KMS-11 (cell line): ENCODE measurements around the gene AGAP6.
A peak's percentile ranks its signal among the peaks of the same experiment; 100 is the strongest.
"Not testable (repeated sequence)": the region's sequence is repeated elsewhere in the genome, so short reads cannot be mapped to it uniquely, and the experiment has no call there.

Experiments used
- H2AFZ ChIP-seq: fragments of 200-600 bp; sonication (generic); 2 replicates; pipeline ENCODE4 v1.6.1; 2016; ENCODE audit warnings: antibody characterized with exemption, mixed run types, low read depth
- H3K27ac ChIP-seq: fragments of 200-600 bp; sonication (generic); 2 replicates; pipeline ENCODE4 v1.6.1; 2016; ENCODE audit warnings: mild to moderate bottlenecking, mixed run types
- H3K27me3 ChIP-seq: fragments of 200-600 bp; sonication (generic); 2 replicates; pipeline ENCODE4 v1.6.1; 2017; ENCODE audit warnings: mild to moderate bottlenecking, low read depth, mixed run types, moderate library complexity; ENCODE audit not compliant: insufficient read depth
- H3K36me3 ChIP-seq: fragments of 200-600 bp; sonication (generic); 2 replicates; pipeline ENCODE4 v1.6.1; 2017; ENCODE audit warnings: mild to moderate bottlenecking, mixed run types; ENCODE audit not compliant: insufficient read depth
- H3K4me1 ChIP-seq: fragments of 200-600 bp; sonication (generic); 2 replicates; pipeline ENCODE4 v1.6.1; 2016; ENCODE audit warnings: mild to moderate bottlenecking, low read depth, mixed run types; ENCODE audit not compliant: poor library complexity, severe bottlenecking
- H3K4me2 ChIP-seq: fragments of 200-600 bp; sonication (generic); 2 replicates; pipeline ENCODE4 v1.7.0; 2016; ENCODE audit warnings: mild to moderate bottlenecking, mixed run types
- H3K4me3 ChIP-seq: fragments of 200-600 bp; sonication (generic); IDR thresholded peaks from 2 replicates; pipeline ENCODE4 v1.6.1; 2017; ENCODE audit warnings: low read depth, low read length, mixed read lengths; ENCODE audit not compliant: insufficient read depth
- H3K79me2 ChIP-seq: fragments of 200-600 bp; sonication (generic); 2 replicates; pipeline ENCODE4 v1.6.1; 2016; ENCODE audit warnings: low read depth, mixed run types; ENCODE audit not compliant: insufficient read depth
- H3K9ac ChIP-seq: fragments of 200-600 bp; sonication (generic); 2 replicates; pipeline ENCODE4 v1.6.1; 2016; ENCODE audit warnings: mild to moderate bottlenecking, mixed run types
- H4K20me1 ChIP-seq: fragments of 200-600 bp; sonication (generic); 2 replicates; pipeline ENCODE4 v1.6.1; 2016; ENCODE audit warnings: mild to moderate bottlenecking, mixed run types; ENCODE audit not compliant: insufficient read depth

AGAP6 gene

DNA sequence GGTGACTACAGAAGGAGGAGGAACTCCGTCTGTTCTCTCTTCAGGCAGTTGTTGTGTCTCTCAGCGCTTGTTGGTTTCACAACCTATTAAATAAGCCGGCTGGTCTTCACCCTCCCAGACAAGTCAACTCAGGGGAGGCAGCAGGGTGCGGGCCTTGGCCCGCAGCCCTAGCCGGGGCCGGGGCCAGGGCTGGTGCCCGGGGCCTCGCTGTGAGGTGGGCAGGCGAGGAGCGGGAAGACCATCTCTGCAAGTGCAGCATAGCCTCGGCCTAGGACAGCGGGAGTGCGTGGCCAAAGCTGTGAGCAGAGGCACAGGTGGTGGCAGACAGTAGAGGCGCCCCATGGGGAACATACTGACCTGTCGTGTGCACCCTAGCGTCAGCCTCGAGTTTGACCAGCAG is at the start of gene AGAP6:
AGAP6 (plus strand) TSS at position 31 of the 400 bp plus-strand sequence; CDS start at position 341, 310 bp downstream.
- H3K4me3 ChIP-seq, H3K79me2 ChIP-seq, H3K9ac ChIP-seq, H3K27ac ChIP-seq, H2AFZ ChIP-seq, H3K4me2 ChIP-seq, H3K36me3 ChIP-seq, H3K4me1 ChIP-seq, H4K20me1 ChIP-seq, H3K27me3 ChIP-seq: not testable (repeated sequence)

GRCh38 chr10:49941447-49942338 is 46.5 kb upstream of the AGAP6 start, which contains the start of the genes PARG and TIMM23B:
Gene PARG (minus strand): TSS chr10:49942027. CDS start chr10:49941725, 302 bp downstream.
Gene TIMM23B (plus strand): TSS chr10:49942053. CDS start chr10:49942195, 142 bp downstream.
- not testable (repeated sequence) for H3K36me3 ChIP-seq, H3K27me3 ChIP-seq, H3K4me3 ChIP-seq, H4K20me1 ChIP-seq
- peaks cover 11% of the 10 kb centered on the region for H3K4me1 ChIP-seq
- H3K27ac ChIP-seq: peak within 1 kb of the TSS; percentile 74
- peak within 1 kb of the TSS; percentile 78 for H3K9ac ChIP-seq
- peak within 1 kb of the TSS; percentile 67; the same call in 1 of the 2 replicates for H2AFZ ChIP-seq
- H3K4me2 ChIP-seq: peak within 1 kb of the TSS; percentile 84
- peaks cover 37% of the 10 kb centered on the region for H3K79me2 ChIP-seq

- peak overlapping the region; percentile 78 for H3K9ac ChIP-seq
- not testable (repeated sequence) for H3K36me3 ChIP-seq, H4K20me1 ChIP-seq, H3K4me3 ChIP-seq, H3K27me3 ChIP-seq
- peaks cover 11% of the 10 kb centered on the region for H3K4me1 ChIP-seq
- H3K4me2 ChIP-seq: peak overlapping the region; percentile 78
- H2AFZ ChIP-seq: peak overlapping the region; percentile 67; the same call in 1 of the 2 replicates
- peaks cover 42% of the 10 kb centered on the region for H3K79me2 ChIP-seq
- H3K27ac ChIP-seq: peak overlapping the region; percentile 74
Observed at GRCh38 chr10:49942339-49942705, 45.9 kb upstream of the AGAP6 start.

- peak overlapping the region; percentile 17; the same call in 1 of the 2 replicates for H3K4me2 ChIP-seq
- H3K4me3 ChIP-seq, H3K36me3 ChIP-seq: not testable (repeated sequence)
Observed at GRCh38 chr10:49943607-49944006, 44.6 kb upstream of the AGAP6 start.

DNA sequence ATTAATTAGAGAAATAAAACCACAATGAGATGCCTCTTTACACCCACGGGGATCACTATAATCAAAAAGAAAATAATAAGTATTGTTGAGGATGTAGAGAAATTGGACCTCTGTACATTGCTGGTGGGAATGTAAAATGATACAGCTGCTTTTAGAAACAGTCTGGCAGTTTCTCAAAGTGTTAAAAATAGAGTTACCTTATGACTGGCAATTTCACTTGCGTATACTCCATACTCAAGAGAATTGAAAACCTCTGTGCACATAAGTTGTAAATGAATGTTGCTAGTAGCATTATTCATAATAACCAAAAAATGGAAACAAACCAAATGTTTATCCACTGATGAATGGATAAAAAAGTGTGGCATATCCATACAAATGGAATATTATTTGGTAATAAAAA is 40.1 kb upstream of the AGAP6 start:
- not testable (repeated sequence) for H3K36me3 ChIP-seq, H4K20me1 ChIP-seq, H3K4me2 ChIP-seq, H3K4me3 ChIP-seq, H3K27me3 ChIP-seq, H3K9ac ChIP-seq, H3K27ac ChIP-seq, H2AFZ ChIP-seq
- Histone ChIP-seq H3K4me1 (peaks cover 11% of the 10 kb centered on the region), H3K79me2 (peaks cover 29% of the 10 kb centered on the region)

More at GRCh38 chr10:49943607-49944006, 44.6 kb upstream of the AGAP6 start:
- H2AFZ ChIP-seq, H3K27me3 ChIP-seq, H3K27ac ChIP-seq, H4K20me1 ChIP-seq, H3K9ac ChIP-seq: not testable (repeated sequence)
- H3K79me2 ChIP-seq: peaks cover 46% of the 10 kb centered on the region
- H3K4me1 ChIP-seq: peaks cover 11% of the 10 kb centered on the region

- H3K4me3 ChIP-seq, H2AFZ ChIP-seq, H3K27ac ChIP-seq, H3K27me3 ChIP-seq, H3K9ac ChIP-seq, H3K36me3 ChIP-seq, H4K20me1 ChIP-seq, H3K4me1 ChIP-seq, H3K4me2 ChIP-seq: not testable (repeated sequence)
- peaks cover 25% of the 10 kb centered on the region for H3K79me2 ChIP-seq
Observed at GRCh38 chr10:49948737-49949136, 39.5 kb upstream of the AGAP6 start.

GRCh38 chr10:49952006-49952405 is 36.2 kb upstream of the AGAP6 start:
- not testable (repeated sequence) for H3K4me1 ChIP-seq, H2AFZ ChIP-seq, H3K27me3 ChIP-seq, H3K9ac ChIP-seq, H3K27ac ChIP-seq, H3K36me3 ChIP-seq, H3K4me3 ChIP-seq, H3K4me2 ChIP-seq, H4K20me1 ChIP-seq
- H3K79me2 ChIP-seq: peaks cover 18% of the 10 kb centered on the region; the same call in 1 of the 2 replicates

DNA sequence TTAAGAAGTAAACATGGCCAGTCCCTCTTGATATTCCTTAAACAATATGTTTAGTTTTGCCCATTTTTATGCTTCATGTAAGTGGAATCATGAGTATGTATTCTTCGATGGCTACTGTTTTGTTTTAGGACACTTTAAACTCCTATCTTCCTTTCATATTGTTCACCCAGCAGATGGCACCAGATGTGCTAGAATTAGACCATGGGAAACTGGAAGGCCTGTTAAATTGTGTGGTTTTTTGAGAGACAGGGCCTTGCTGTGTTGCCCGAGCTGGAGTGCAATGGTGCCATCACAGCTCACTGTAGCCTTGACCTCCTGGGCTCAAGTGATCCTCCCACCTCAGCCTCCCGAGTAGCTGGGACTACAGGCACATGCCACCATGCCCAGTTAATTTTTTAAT is 35.1 kb upstream of the AGAP6 start:
- not testable (repeated sequence) for H3K4me3 ChIP-seq, H3K4me1 ChIP-seq, H3K27me3 ChIP-seq, H3K4me2 ChIP-seq, H3K9ac ChIP-seq, H4K20me1 ChIP-seq, H3K27ac ChIP-seq, H2AFZ ChIP-seq, H3K36me3 ChIP-seq
- H3K79me2 ChIP-seq: peaks cover 12% of the 10 kb centered on the region; the same call in 1 of the 2 replicates

DNA sequence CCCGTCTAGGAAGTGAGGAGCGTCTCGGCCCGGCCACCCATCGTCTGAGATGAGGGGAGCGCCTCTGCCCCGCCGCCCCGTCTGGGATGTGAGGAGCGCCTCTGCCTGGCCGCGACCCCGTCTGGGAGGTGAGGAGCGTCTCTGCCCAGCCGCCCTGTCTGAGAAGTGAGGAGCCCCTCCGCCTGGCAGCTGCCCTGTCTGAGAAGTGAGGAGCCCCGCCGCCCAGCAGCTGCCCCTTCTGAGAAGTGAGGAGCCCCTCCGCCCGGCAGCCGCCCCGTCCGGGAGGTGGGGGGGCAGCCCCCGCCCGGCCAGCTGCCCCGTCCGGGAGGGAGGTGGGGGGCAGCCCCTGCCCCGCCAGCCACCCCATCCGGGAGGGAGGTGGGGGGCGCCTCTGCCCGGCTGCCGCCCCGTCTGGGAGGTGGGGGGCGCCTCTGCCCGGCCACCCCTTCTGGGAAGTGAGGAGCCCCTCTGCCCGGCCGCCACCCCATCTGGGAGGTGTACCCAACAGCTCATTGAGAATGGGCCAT is 17.8 kb upstream of the AGAP6 start:
- H3K4me3 ChIP-seq, H3K9ac ChIP-seq, H4K20me1 ChIP-seq, H2AFZ ChIP-seq, H3K27me3 ChIP-seq, H3K27ac ChIP-seq, H3K4me1 ChIP-seq, H3K36me3 ChIP-seq, H3K4me2 ChIP-seq, H3K79me2 ChIP-seq: not testable (repeated sequence)

DNA sequence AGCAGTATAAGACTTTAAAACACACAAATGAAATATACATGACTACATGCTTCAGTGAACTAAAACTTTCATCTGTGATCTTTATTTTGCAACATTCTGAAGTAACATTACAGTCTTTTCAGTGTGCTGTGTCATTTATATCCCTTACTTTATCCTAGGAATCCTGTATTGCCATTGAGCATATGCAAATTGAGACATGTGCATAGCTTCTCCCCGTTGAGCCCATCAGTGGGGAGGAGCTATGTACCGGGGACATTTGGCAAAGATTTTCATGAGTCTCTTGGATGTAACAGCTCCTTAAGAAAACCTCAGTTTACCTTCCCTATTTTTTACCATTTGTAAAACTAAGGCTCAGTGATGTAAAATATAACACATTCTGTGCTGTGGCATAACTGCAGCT is 16.7 kb upstream of the AGAP6 start:
- H3K9ac ChIP-seq, H3K27ac ChIP-seq, H2AFZ ChIP-seq, H3K4me3 ChIP-seq, H4K20me1 ChIP-seq, H3K27me3 ChIP-seq, H3K4me1 ChIP-seq, H3K4me2 ChIP-seq, H3K79me2 ChIP-seq, H3K36me3 ChIP-seq: not testable (repeated sequence)
